Endothelial cell of umbilical vein (primary cell): ENCODE results near the gene CTSD. TPM values are rescaled to one million over a fixed set of nuclear protein-coding genes. Genes with fewer than 3 reads are reported as not detected.

Experiments
- BruUV-seq: library from RNA; stranded (reverse); fragments of 400-500 nt; replicated peaks from 2 replicates; lab custom pipeline; 2021; lab: Mats Ljungman, UMichigan
- CTCF ChIA-PET: fragments of 300-600, 350-600 bp; sonication (Branson Sonifier 250); formaldehyde crosslinking; loops from one replicate; lab custom pipeline; 2021; ENCODE audit warnings: antibody characterized with exemption, inconsistent platforms; lab: Charles Lee
- POLR2A ChIA-PET: fragments of 300-600, 350-600 bp; sonication (Branson Sonifier 250); formaldehyde crosslinking; loops from one replicate; lab custom pipeline; 2021; ENCODE audit warnings: antibody characterized with exemption, inconsistent platforms; lab: Charles Lee
- DNase-seq: peaks from one replicate; pipeline ENCODE4 v3.0.0-alpha.2; 2011; ENCODE audit warnings: low read depth, low spot score
- FAIRE-seq: peaks from 2 replicates; lab custom pipeline; 2011; peaks lifted over from hg19 to GRCh38; lab: Jason Lieb, UNC
- H2AFZ ChIP-seq: 2 replicates; pipeline ENCODE4 v1.6.0; 2012; ENCODE audit warnings: low read depth, low read length, control low read depth, inconsistent platforms
- H3K27ac ChIP-seq: 2 replicates; pipeline ENCODE4 v1.5.1; 2011; ENCODE audit warnings: low read depth, mild to moderate bottlenecking, control low read depth, low read length, moderate library complexity; ENCODE audit not compliant: insufficient read depth
- H3K27me3 ChIP-seq, 2 experiments: 2 replicates each; pipeline versions ENCODE4 v1.6.0 to v1.6.1; 2011; ENCODE audit warnings: low read length in 2 of 2, mixed read lengths in 1 of 2; ENCODE audit not compliant: control insufficient read depth in 2 of 2, insufficient read depth in 2 of 2
- H3K36me3 ChIP-seq, 2 experiments: 2 replicates in 1 of 2; 3 replicates in 1 of 2; pipeline ENCODE4 v1.5.1; 2011; ENCODE audit warnings: low read length in 2 of 2, mild to moderate bottlenecking in 1 of 2, moderate library complexity in 1 of 2; ENCODE audit not compliant: control insufficient read depth in 2 of 2, insufficient read depth in 2 of 2; ENCODE audit errors: extremely low read depth in 1 of 2
- H3K4me1 ChIP-seq: 3 replicates; pipeline ENCODE4 v1.5.1; 2011; ENCODE audit warnings: mild to moderate bottlenecking, low read length; ENCODE audit not compliant: control insufficient read depth, insufficient read depth; ENCODE audit errors: extremely low read depth
- H3K4me2 ChIP-seq: 2 replicates; pipeline ENCODE4 v1.6.1; 2011; ENCODE audit warnings: low read length, control low read depth, mixed read lengths; ENCODE audit not compliant: insufficient read depth
- H3K4me3 ChIP-seq, 3 experiments: fragments of 200-600 bp in 1 of 3; sonication (generic), shearing (Covaris generic) in 1 of 3; replicated peaks in 1 of 3; 2 replicates each; pipeline ENCODE4 v1.5.1; 2011 to 2016; ENCODE audit warnings: control low read depth in 3 of 3, low read length in 3 of 3, mild to moderate bottlenecking in 2 of 3, inconsistent platforms in 1 of 3, low read depth in 1 of 3, moderate library complexity in 1 of 3; ENCODE audit not compliant: insufficient read depth in 1 of 3
- H3K79me2 ChIP-seq: 2 replicates; pipeline ENCODE4 v1.6.0; 2012; ENCODE audit warnings: low read length, inconsistent platforms; ENCODE audit not compliant: control insufficient read depth, insufficient read depth
- H3K9ac ChIP-seq: replicated peaks from 2 replicates; pipeline ENCODE3; 2011; ENCODE audit warnings: low read length, control low read depth; ENCODE audit not compliant: insufficient read depth; ENCODE audit errors: extremely low read depth
- H3K9me1 ChIP-seq: replicated peaks from 3 replicates; pipeline ENCODE4 v1.6.0; 2011; ENCODE audit warnings: mild to moderate bottlenecking, low read length; ENCODE audit not compliant: control insufficient read depth, insufficient read depth; ENCODE audit errors: extremely low read depth
- H3K9me3 ChIP-seq: replicated peaks from 2 replicates; pipeline ENCODE4 v1.5.1; 2012; ENCODE audit warnings: low read length, inconsistent platforms; ENCODE audit not compliant: control insufficient read depth, insufficient read depth
- H4K20me1 ChIP-seq: replicated peaks from 2 replicates; pipeline ENCODE3; 2011; ENCODE audit warnings: mild to moderate bottlenecking, low read length; ENCODE audit not compliant: control insufficient read depth, insufficient read depth; ENCODE audit errors: extremely low read depth
- FOS ChIP-seq: IDR thresholded peaks from 2 replicates; pipeline ENCODE4 v1.6.1; 2011; ENCODE audit warnings: mild to moderate bottlenecking, low read length, moderate library complexity, borderline replicate concordance; ENCODE audit not compliant: insufficient read depth
- GATA2 ChIP-seq: IDR thresholded peaks from 2 replicates; pipeline ENCODE4 v1.7.0; 2011; ENCODE audit warnings: low read depth, mild to moderate bottlenecking, moderate library complexity, mixed read lengths, low read length; ENCODE audit not compliant: insufficient read length, insufficient read depth
- JUN ChIP-seq: IDR thresholded peaks from 2 replicates; pipeline ENCODE4 v1.6.1; 2011; ENCODE audit warnings: borderline replicate concordance, low read depth; ENCODE audit not compliant: insufficient read length, insufficient read depth
- MAX ChIP-seq: IDR thresholded peaks from 2 replicates; pipeline ENCODE4 v1.6.1; 2011; ENCODE audit not compliant: insufficient read depth, insufficient read length
- MYC ChIP-seq: IDR thresholded peaks from one replicate; pipeline ENCODE4 v1.6.1; 2011; ENCODE audit warnings: mild to moderate bottlenecking, low read depth, low read length
- POLR2A ChIP-seq: IDR thresholded peaks from 2 replicates; pipeline ENCODE4 v1.6.1; 2012; ENCODE audit warnings: low read depth, mild to moderate bottlenecking, control low read depth, low read length
- POLR2AphosphoS5 ChIP-seq: IDR thresholded peaks from 2 replicates; pipeline ENCODE4 v1.6.1; 2012; ENCODE audit warnings: low read depth, mild to moderate bottlenecking, control low read depth, low read length, moderate library complexity; ENCODE audit not compliant: insufficient read depth
- dilution Hi-C: fragments of 300-500 bp; cut with MboI; formaldehyde crosslinking; loops from one replicate; pipeline ENCODE4 v1.15.0; 2019; ENCODE audit warnings: low sequenced_read_pairs; ENCODE audit not compliant: extremely low pct_ligation_motif_present
- intact Hi-C: fragments of 100-400 bp; cut with micrococcal nuclease; formaldehyde crosslinking; loops from one replicate; pipeline ENCODE4 v1.10.0; 2022
- polyA plus RNA-seq, 4 experiments: library from polyadenylated mRNA; depleted of rRNA in 3 of 4; stranded (reverse) in 3 of 4; unstranded in 1 of 4; fragments of >200 nt; gene quantifications; 2 replicates each; pipeline versions ENCODE4 v1.2.1 to v1.2.3, GENCODE V29; 2011 to 2012; ENCODE audit warnings: missing spikeins in 1 of 4
- total RNA-seq: library from RNA; stranded (reverse); gene quantifications from 2 replicates; pipeline ENCODE4 v1.2.3, GENCODE V29; 2021

Gene CTSD
- total and polyA plus RNA-seq, 2 donors (not counting 3 experiments of a cell fraction or from before 2014, with no cell fraction given): 215 to 248 TPM

GRCh38 chr11:1717745-1718144, 46.0 kb downstream of the CTSD start:
- Histone ChIP-seq H3K9me3 (no peaks in the 10 kb centered on the region), H3K36me3 (no peaks in the 10 kb centered on the region), H3K4me1 (no peaks in the 10 kb centered on the region), H3K79me2 (no peaks in the 10 kb centered on the region), H3K9me1 (no peaks in the 10 kb centered on the region), H3K9ac (no peak overlapping the region), H3K4me2 (no peak overlapping the region), H3K27me3 (peaks cover 0 to 1% of the 10 kb centered on the region in 2 experiments), H3K4me3 (no peak overlapping the region), H2AFZ (no peak overlapping the region), H3K27ac (no peak overlapping the region), H4K20me1 (no peaks in the 10 kb centered on the region)
- TF ChIP-seq MAX (no peak), GATA2 (no peak), FOS (no peak), JUN (no peak), POLR2AphosphoS5 (no peak), POLR2A (no peak)
- no peak for FAIRE-seq
- ChIA-PET POLR2A (interaction anchor here (0.7 kb wide), 1 partner anchor 115 kb away, joined by 5 read pairs; no protein-coding TSS in a partner anchor), CTCF (interaction anchor here (0.9 to 2.1 kb wide), 4 partner anchors 15 to 115 kb away, joined by 3 to 5 read pairs (median 4); no protein-coding TSS in a partner anchor)
- dilution Hi-C loops: no loop called here
- intact Hi-C loops: no loop called here
- DNase-seq: no peak
- BruUV-seq: no TSS peak

- FAIRE-seq (no peak), DNase-seq (no peak)
- TF ChIP-seq MAX: no peak
- TF ChIP-seq MYC: no peak
- BruUV-seq: no TSS peak
- no peak overlapping the region for H2AFZ ChIP-seq
- no peak overlapping the region for H3K9ac ChIP-seq
- no peak overlapping the region for H3K4me2 ChIP-seq
- dilution Hi-C loops: no loop called here
- H3K79me2 ChIP-seq: no peaks in the 10 kb centered on the region
- H3K27ac ChIP-seq: no peak overlapping the region
- ChIA-PET CTCF (interaction anchor here (1.0 to 1.3 kb wide), 3 partner anchors 14 to 118 kb away, joined by 3 to 5 read pairs (median 3); no protein-coding TSS in a partner anchor), POLR2A (no interaction called here)
- no peak overlapping the region for H3K4me3 ChIP-seq
- no peaks in the 10 kb centered on the region for H3K9me3 ChIP-seq
- intact Hi-C loops: no loop called here
- H4K20me1 ChIP-seq: no peaks in the 10 kb centered on the region
- no peaks in the 10 kb centered on the region for H3K4me1 ChIP-seq
- H3K27me3 ChIP-seq: peaks cover 0 to 1% of the 10 kb centered on the region in 2 experiments
- no peaks in the 10 kb centered on the region for H3K9me1 ChIP-seq
- H3K36me3 ChIP-seq: no peaks in the 10 kb centered on the region
These were observed 48.5 kb downstream of the CTSD start for GRCh38 chr11:1714908-1715885.
